ENCODE measurements around the gene ARHGAP24.

DNA sequence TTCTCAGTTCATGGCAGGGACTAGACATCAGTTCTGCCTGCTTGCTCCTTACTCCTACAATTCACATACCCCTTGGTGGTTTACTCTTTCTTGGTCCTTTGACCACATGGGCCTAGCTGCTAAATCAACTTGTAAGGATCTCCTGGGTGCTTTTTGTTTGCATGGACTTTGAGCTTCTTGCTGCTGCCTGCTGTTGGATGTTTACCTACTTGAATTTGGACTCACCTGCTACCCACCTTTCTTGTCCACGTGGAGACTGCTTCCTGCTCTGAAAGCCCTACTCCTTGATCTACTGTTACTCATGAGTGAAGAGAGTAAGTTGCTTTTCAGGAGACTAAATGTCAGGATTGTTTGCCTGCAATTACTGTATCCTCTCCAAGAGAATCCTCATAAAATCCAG is 15.2 kb upstream of the ARHGAP24 start:
- TF ChIP-seq CTCF (IDR thresholded peaks at IDR 0.05) (no peak), ZFX (IDR thresholded peaks at IDR 0.05; ENCODE audit: borderline replicate concordance) (no peak)

All from 22Rv1 (cell line).